ENCODE data around the gene LIN28B.

The LIN28B gene

DNA sequence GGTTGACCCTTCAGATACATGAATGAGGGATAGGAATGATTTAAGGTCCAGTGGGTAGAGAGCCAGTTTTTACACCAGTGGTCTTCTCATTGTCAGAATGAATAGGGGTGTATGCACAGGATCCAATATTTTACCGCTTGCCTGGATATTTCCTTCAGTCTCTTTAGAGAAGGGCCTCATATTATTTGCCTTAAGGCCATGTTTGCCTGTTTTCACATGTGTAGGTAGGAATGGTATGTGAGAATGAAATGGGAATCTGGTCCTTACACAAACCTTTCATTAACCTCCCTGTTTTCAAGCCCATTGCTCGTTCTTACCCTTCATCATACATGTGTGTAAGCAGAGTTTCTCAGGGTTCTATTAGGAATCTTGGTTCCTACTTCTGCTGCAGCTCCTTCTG is 62.4 kb downstream of the LIN28B start:
- H3K4me3 ChIP-seq (ENCODE audit: low read depth, low read length), result no peak overlapping the region
- TF ChIP-seq, protein P1, sequence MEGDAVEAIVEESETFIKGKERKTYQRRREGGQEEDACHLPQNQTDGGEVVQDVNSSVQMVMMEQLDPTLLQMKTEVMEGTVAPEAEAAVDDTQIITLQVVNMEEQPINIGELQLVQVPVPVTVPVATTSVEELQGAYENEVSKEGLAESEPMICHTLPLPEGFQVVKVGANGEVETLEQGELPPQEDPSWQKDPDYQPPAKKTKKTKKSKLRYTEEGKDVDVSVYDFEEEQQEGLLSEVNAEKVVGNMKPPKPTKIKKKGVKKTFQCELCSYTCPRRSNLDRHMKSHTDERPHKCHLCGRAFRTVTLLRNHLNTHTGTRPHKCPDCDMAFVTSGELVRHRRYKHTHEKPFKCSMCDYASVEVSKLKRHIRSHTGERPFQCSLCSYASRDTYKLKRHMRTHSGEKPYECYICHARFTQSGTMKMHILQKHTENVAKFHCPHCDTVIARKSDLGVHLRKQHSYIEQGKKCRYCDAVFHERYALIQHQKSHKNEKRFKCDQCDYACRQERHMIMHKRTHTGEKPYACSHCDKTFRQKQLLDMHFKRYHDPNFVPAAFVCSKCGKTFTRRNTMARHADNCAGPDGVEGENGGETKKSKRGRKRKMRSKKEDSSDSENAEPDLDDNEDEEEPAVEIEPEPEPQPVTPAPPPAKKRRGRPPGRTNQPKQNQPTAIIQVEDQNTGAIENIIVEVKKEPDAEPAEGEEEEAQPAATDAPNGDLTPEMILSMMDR (IDR thresholded peaks at IDR 0.05; ENCODE audit: borderline replicate concordance, insufficient read depth, low read depth, low read length), result no peak

DNA sequence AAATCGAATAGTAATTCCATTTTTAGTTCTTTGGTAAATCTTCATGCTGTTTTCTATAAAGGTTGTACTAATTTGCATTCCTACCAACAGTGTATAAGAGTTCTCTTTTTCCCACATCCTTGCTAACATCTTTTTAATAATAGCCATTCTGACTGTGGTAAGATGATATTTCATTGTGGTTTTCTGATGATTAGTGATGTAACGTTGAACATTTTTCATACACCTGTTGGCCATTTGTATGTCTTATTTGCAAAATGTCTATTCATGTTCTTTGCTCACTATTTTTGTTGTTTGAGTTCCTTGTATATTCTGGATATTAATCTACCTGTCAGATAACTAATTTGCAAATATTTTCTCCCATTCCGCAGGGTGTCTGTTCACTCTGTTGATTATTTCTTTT is 64.5 kb downstream of the LIN28B start:
- TF ChIP-seq, protein P1 (IDR thresholded peaks at IDR 0.05; ENCODE audit: borderline replicate concordance, insufficient read depth, low read depth, low read length), result no peak
- H3K4me3 ChIP-seq (ENCODE audit: low read depth, low read length), result no peak overlapping the region

DNA sequence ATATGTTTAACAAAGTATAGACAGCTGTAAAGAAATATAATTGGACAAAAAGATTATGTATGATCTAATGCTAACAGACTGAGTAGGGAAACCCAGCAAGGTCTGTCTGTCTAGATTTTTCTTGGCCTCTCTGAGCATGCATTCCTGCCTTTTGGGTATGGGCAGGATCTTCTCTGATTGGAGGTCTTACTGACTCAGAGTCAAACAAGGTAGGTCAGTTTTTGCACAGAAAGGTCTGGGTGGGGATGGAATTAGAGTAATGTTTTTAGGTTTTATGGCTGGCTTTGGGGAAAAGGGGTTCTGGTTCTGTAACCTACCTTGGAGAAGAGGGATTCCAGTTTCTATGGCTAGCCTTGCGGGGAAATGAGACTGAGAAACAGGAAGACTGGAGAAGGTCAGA is 65.5 kb downstream of the LIN28B start:
- H3K4me3 ChIP-seq (ENCODE audit: low read depth, low read length), result no peak overlapping the region
- TF ChIP-seq, protein P1 (IDR thresholded peaks at IDR 0.05; ENCODE audit: borderline replicate concordance, insufficient read depth, low read depth, low read length), result no peak

DNA sequence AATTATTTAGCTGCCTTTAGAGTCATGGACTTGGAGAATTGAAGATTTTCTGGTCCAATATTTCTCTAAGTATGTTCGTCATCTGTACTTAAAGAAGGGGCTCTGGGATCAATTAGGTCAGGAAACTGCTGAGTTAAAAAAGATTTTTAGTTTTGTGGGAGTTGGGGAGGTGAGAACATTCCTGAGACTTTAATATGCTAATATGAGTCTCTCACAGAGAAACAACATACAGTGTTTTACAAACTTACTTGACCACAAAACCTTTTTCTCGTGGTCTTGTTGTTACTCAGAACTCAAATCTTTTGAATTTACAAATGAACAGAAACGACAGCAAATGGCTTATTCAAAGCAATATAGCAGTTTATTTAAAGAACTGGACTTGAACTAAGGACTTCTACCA is 67.9 kb downstream of the LIN28B start:
- no peak overlapping the region for H3K4me3 ChIP-seq (ENCODE audit: low read depth, low read length)
- TF ChIP-seq, protein P1 (IDR thresholded peaks at IDR 0.05; ENCODE audit: borderline replicate concordance, insufficient read depth, low read depth, low read length), result no peak

DNA sequence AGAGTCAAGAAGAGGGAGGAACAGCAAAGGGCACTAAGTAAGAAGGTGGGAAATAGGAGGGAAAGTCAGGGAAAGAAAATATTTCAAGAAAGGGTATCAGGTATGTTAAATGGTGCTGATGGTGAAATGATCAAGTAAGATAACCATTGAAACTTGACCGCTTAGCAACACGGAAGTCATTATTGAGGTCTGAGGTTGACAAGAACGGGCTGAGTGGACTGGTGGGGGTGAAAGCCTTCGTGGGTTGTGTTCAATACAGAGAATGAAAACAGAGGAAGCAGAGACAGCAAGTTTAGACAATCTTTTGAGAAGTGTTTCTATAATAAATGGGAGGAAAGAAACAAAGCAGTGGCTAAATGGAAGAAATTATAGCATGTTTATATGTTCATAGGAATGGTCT is 72.0 kb downstream of the LIN28B start:
- TF ChIP-seq, protein P1 (IDR thresholded peaks at IDR 0.05; ENCODE audit: borderline replicate concordance, insufficient read depth, low read depth, low read length), result no peak

DNA sequence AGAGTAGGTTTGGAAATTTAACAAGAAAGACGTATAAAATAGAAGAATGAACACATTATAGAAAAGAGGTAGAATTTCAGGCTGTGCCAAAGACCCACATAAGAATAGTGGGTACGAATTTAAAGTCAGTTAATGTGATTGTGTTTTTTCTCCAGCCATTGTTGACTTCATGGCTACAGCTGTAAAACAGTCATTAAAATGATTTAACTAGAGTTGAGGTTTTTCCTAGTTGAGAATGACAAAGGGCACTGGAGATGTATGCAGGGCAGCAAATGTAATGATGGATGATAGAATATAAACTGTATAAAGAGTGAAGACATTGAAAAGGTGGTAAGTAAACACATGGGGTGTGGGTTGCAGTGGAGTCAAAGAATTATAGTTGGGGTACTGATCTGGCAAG is 72.7 kb downstream of the LIN28B start:
- H3K4me3 ChIP-seq (ENCODE audit: low read depth, low read length), result no peak overlapping the region
- TF ChIP-seq, protein P1 (IDR thresholded peaks at IDR 0.05; ENCODE audit: borderline replicate concordance, insufficient read depth, low read depth, low read length), result no peak

More for the DNA sequence above, 72.0 kb downstream of the LIN28B start:
- H3K4me3 ChIP-seq (ENCODE audit: low read depth, low read length), result no peak overlapping the region

DNA sequence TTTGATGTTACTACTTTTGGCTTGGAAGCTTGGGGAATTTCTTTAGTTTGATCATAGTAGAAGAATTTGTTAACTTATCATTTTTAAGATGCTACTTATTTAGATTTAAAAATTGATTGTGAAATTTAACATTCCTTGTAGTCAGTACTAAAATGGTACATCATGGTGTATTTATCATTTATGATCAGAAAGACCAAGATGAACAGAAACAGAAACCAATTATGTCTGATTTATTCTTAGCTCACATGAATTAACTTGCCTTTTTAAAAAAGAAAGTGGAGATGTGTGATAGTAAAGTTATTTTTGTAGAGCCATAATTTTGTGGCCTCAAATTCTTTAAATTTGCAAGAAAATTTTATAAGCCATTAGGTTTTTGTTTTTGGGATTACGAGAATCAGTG is 77.6 kb downstream of the LIN28B start:
- H3K4me3 ChIP-seq (ENCODE audit: low read depth, low read length), result no peak overlapping the region
- TF ChIP-seq, protein P1 (IDR thresholded peaks at IDR 0.05; ENCODE audit: borderline replicate concordance, insufficient read depth, low read depth, low read length), result no peak
